Umbilical cord (tissue), 2 donors: ENCODE measurements around the gene SFMBT1. TPM values are rescaled to one million over a fixed set of nuclear protein-coding genes. Genes with fewer than 3 reads are reported as not detected.

Experiments
- DNase-seq: peaks from one replicate; pipeline ENCODE4 v3.0.0-alpha.2; 2015; ENCODE audit warnings: low spot score
- total RNA-seq: library from RNA; depleted of rRNA; stranded (reverse); fragments of >200 nt; gene quantifications from one replicate; pipeline ENCODE4 v1.2.3, GENCODE V29; 2014; ENCODE audit warnings: low replicate concordance; ENCODE audit not compliant: insufficient read depth

SFMBT1 gene
- total RNA-seq, 1 donor from 2014 or later, result 5.1 TPM

GRCh38 chr3:52925405-52926313, 120.2 kb downstream of the SFMBT1 start:
- DNase-seq, result no peak

GRCh38 chr3:52923963-52924362, 121.9 kb downstream of the SFMBT1 start:
- DNase-seq, result no peak

GRCh38 chr3:52920841-52921240, 125.0 kb downstream of the SFMBT1 start:
- no peak for DNase-seq

GRCh38 chr3:52917044-52917443, 128.8 kb downstream of the SFMBT1 start:
- DNase-seq, result no peak

- DNase-seq, result no peak
Measured at GRCh38 chr3:52915294-52915693, 130.6 kb downstream of the SFMBT1 start.

- no peak for DNase-seq
Measured at GRCh38 chr3:52912885-52913731, 132.8 kb downstream of the SFMBT1 start.

GRCh38 chr3:52910823-52911222, 135.1 kb downstream of the SFMBT1 start:
- DNase-seq, result no peak

- no peak for DNase-seq
Measured at GRCh38 chr3:52907497-52907896, 138.4 kb downstream of the SFMBT1 start.

GRCh38 chr3:52904552-52904951, 141.3 kb downstream of the SFMBT1 start:
- DNase-seq, result no peak

GRCh38 chr3:52904000-52904399, 141.9 kb downstream of the SFMBT1 start:
- no peak for DNase-seq

GRCh38 chr3:52897130-52898122, 148.4 kb downstream of the SFMBT1 start, which contains the start of gene STIMATE:
Gene STIMATE (minus strand): TSS chr3:52897548. CDS start chr3:52897450, 98 bp downstream.
- peak; percentile 89 for DNase-seq

GRCh38 chr3:52896613-52897012, 149.3 kb downstream of the SFMBT1 start:
- no peak for DNase-seq

GRCh38 chr3:52896151-52896550, 149.7 kb downstream of the SFMBT1 start:
- DNase-seq, result no peak

- DNase-seq, result no peak
Measured at GRCh38 chr3:52895418-52895817, 150.5 kb downstream of the SFMBT1 start.

- DNase-seq, result no peak
Measured at GRCh38 chr3:52894756-52895155, 151.1 kb downstream of the SFMBT1 start.

- no peak for DNase-seq
Measured at GRCh38 chr3:52893723-52894122, 152.2 kb downstream of the SFMBT1 start.

- DNase-seq, result peak; percentile 34
Measured at GRCh38 chr3:52892625-52893311, 153.1 kb downstream of the SFMBT1 start.

GRCh38 chr3:52892290-52892624, 153.6 kb downstream of the SFMBT1 start:
- DNase-seq, result no peak

- peak; percentile 74 for DNase-seq
Measured at GRCh38 chr3:52891615-52892081, 154.2 kb downstream of the SFMBT1 start.

GRCh38 chr3:52891164-52891563, 154.7 kb downstream of the SFMBT1 start:
- no peak for DNase-seq

- no peak for DNase-seq
Measured at GRCh38 chr3:52890735-52891134, 155.1 kb downstream of the SFMBT1 start.
